Right renal cortex interstitium (tissue), 3 donors: ENCODE measurements around the gene GLS. TPM values are rescaled to one million over a fixed set of nuclear protein-coding genes. Genes with fewer than 3 reads are reported as not detected.

Experiments
- DNase-seq, 3 donors: peaks; one replicate each; pipeline ENCODE4 v3.0.0-alpha.2; 2013; ENCODE audit warnings: low read depth in 3 of 3, low spot score in 2 of 3
- polyA plus RNA-seq, 3 donors: library from polyadenylated mRNA; unstranded; fragments of 120-200 nt; gene quantifications; one replicate each; pipeline ENCODE4 v1.2.1, GENCODE V29; 2013; ENCODE audit not compliant: insufficient read length in 3 of 3

GLS gene
- polyA plus RNA-seq, 3 donors, result 259 to 301 (median 293) TPM

- DNase-seq, result no peak
These were observed 129.1 kb downstream of the GLS start for GRCh38 chr2:191009541-191010374.

DNA sequence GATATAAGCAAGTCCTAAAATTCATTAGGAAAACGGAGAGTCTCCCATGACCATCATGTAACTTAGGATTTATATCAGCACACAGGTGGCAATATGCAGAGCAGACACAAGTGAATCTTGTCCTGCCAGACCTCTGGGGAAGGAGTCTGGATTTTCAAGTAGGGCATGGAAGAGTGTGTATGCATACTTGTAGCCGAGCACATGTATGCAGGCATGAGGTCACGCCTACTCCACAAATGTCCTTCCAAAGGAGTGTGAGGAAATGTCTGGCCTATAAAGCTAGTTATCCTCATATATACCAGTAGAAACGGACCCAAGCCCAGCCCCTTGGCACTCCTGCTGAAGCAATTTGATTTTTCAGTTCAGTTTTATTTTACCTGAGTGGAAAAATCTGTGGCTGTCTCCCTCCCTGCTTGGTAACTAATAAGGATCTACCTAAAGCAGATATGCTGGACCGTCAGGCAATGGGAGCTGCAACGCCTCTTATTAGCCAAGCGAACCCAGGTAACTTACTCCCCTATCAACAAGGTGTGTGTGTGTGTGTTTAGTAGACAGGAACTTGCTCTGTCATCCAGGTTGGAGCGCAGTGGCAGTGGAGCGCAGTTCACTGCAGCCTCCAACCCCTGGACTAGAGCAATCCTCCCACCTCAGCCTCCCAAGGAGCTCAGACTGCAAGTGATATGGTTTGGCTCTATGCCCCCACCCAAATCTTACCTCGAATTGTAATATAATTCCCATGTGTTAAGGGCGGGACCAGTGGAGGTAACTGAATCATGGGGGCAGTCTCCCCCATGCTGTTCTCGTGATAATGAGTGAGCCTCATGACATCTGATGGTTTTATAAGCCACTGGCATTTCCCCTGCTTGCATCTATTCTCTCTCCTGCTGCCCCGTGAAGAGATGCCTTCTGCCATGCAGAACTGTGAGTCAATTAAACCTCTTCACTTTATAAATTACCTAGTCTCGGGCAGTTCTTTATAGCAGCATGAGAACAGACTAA lies 130.6 kb downstream of the GLS start:
- DNase-seq, result no peak

DNA sequence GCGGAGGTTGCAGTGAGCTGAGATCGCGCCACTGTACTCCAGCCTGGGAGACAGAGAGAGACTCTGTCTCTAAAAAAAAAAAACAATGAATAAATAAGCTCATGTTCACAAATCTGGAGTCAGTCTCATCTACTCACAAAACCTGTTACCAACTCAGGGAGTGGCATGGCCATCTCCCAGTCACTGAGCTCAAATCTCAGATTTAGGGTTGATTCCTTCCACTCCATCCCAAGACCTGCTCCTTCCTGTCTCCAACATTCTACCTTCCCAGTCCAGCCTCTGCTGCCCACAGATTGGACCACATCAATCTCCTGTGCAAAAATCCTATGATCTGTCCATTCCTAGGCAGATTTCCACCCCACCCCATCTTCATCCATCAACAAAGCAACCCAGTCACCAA lies 131.7 kb downstream of the GLS start:
- no peak for DNase-seq

DNA sequence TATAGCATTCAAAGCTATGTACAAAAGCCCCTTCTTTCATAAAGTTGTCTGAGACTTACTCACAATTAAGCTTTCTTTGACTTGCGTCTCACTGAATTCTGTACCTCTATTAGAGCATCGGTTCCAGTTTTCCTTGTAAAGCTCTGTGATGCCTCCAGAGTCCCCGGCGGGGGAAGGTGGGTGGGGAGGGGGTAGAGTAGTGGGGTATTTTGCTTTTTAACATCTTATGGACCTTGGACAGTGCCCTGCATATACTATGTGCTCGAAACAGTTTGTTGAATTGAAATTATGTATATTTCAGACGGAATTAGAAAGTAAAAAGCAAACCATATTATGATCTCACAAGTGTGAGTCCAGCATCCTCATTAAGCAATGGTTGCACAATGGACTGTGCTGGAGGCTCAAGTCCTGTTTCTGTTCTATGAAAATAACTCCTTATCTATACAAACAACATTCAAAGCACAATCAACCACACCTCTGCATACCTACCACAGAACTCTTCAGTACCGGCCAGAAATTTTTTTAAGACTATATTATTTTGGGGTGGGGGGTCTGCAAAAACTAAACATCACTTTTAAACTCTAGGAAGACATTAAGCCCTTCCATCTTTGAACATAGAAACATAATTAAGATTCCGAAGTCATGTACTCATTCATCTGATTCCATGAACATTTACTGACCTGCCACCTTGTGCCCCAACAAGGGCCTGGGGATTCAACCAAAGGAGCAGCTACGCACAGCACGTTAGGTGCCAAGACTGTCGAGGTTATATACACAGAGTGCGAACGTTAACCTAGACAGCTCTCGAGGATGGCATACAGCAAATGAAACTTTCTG lies 132.4 kb downstream of the GLS start:
- no peak for DNase-seq

DNA sequence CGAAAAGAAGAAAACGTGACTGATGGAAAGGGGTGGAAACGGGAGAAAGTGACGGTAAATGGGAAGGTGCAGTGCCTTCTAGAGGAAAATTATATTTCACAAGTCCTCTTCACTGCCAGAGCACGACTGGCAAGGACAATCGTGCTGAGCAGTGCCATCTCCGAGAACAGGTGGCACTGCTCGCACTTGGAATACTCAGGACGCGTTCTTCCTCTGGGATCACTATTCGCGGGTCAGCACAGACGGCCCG lies 133.0 kb downstream of the GLS start:
- DNase-seq, result no peak

GRCh38 chr2:191013932-191014652 lies 133.5 kb downstream of the GLS start, which contains the start of gene STAT1:
STAT1 (minus strand) TSS chr2:191014171; CDS start chr2:191010003, 4,168 bp downstream.
- peak; percentile 75 to 87 (median 82) for DNase-seq

DNA sequence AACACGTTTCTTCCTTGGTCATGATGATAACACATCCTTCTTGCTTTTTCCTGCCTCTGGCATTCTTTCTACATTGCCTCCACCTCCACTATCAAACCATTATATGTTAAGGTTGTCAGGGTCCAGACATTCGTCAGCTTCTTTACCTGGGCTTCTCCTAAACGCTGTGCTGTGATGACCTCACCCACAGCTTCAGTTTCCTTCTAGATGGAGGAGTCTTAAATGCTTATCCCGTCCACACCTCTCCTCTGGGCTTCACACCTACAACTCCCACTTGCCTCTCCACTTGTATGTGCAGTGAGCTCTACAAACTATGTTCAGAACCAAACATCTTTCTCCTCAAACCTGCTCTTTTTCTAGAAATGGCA lies 134.0 kb downstream of the GLS start:
- no peak for DNase-seq

Other genes with a start within 250 kb of the GLS start
- gene NAB1, start 231.7 kb upstream of the GLS start, polyA plus RNA-seq, result 10 to 100 TPM; 64.3 to 69.1 (median 68.0) TPM
- 100 to 1,000 TPM; 144 to 163 (median 153) TPM for gene STAT1, start 133.3 kb downstream of the GLS start, polyA plus RNA-seq